ENCODE results near the gene GHR. TPM values are rescaled to one million over a fixed set of nuclear protein-coding genes. Genes with fewer than 3 reads are reported as not detected.

GHR gene
- total RNA-seq, 1 donor, result 5.4 TPM

GRCh38 chr5:42564689-42565356 is 141.6 kb downstream of the GHR start:
- Histone ChIP-seq H2AFZ (ENCODE audit: low read length) (no peak overlapping the region), H3K9me3 (ENCODE audit: low read depth, low read length) (no peaks in the 10 kb centered on the region), H3K4me2 (ENCODE audit: insufficient read depth, low read length) (no peak overlapping the region), H3K79me2 (ENCODE audit: insufficient read depth, low read length) (no peaks in the 10 kb centered on the region), H3K27me3 (ENCODE audit: insufficient read depth, low read length) (no peaks in the 10 kb centered on the region), H3K4me3 (ENCODE audit: insufficient read depth, low read length) (no peak overlapping the region), H3K27ac (ENCODE audit: low read depth, low read length) (no peak overlapping the region), H4K20me1 (ENCODE audit: insufficient read depth, low read length) (no peaks in the 10 kb centered on the region), H3K36me3 (ENCODE audit: insufficient read depth, low read length) (no peaks in the 10 kb centered on the region), H3K4me1 (ENCODE audit: insufficient read depth, low read length) (no peaks in the 10 kb centered on the region)
- no peak for DNase-seq (ENCODE audit: insufficient read length, low spot score, missing footprints)
- TF ChIP-seq, protein P1, sequence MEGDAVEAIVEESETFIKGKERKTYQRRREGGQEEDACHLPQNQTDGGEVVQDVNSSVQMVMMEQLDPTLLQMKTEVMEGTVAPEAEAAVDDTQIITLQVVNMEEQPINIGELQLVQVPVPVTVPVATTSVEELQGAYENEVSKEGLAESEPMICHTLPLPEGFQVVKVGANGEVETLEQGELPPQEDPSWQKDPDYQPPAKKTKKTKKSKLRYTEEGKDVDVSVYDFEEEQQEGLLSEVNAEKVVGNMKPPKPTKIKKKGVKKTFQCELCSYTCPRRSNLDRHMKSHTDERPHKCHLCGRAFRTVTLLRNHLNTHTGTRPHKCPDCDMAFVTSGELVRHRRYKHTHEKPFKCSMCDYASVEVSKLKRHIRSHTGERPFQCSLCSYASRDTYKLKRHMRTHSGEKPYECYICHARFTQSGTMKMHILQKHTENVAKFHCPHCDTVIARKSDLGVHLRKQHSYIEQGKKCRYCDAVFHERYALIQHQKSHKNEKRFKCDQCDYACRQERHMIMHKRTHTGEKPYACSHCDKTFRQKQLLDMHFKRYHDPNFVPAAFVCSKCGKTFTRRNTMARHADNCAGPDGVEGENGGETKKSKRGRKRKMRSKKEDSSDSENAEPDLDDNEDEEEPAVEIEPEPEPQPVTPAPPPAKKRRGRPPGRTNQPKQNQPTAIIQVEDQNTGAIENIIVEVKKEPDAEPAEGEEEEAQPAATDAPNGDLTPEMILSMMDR (IDR thresholded peaks at IDR 0.05; ENCODE audit: extremely low read depth, low read depth, low read length), result no peak

DNA sequence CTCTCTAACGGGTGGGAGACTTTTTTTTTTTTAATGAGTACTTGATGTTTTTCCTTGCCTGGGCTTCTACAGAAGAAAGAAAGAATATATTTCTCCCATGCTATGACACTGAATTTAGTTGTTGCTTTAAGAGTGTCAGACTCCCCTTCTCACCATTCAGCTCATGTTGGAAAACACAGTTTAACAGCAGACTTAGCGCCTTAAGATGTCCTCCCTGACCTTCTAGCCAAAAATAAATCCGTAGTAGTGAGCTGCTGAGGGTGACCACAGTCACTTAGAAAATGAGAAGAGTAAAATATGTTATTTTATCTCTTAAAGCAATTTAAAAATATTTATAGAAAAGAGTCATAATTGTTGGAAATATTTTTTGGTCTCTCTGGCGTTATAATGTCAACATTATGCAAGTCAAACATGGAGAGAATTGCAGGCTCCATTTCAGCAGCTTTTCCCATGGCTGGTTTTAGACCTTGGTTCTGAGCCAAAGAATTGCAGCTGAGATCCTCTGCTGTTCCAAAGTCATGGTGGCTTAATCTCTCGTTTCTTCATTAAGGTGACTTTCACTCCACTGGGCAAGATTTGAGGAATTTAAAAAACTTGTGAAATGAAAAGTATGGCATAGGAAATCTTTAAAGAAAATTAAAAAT is 143.5 kb downstream of the GHR start:
- TF ChIP-seq, protein P1 (IDR thresholded peaks at IDR 0.05; ENCODE audit: extremely low read depth, low read depth, low read length), result no peak
- H3K79me2 ChIP-seq (ENCODE audit: insufficient read depth, low read length), result no peaks in the 10 kb centered on the region
- DNase-seq (ENCODE audit: insufficient read length, low spot score, missing footprints), result no peak
- H3K4me2 ChIP-seq (ENCODE audit: insufficient read depth, low read length), result no peak overlapping the region
- H3K27ac ChIP-seq (ENCODE audit: low read depth, low read length), result no peak overlapping the region
- H2AFZ ChIP-seq (ENCODE audit: low read length), result no peak overlapping the region
- H3K9me3 ChIP-seq (ENCODE audit: low read depth, low read length), result no peaks in the 10 kb centered on the region
- H3K4me1 ChIP-seq (ENCODE audit: insufficient read depth, low read length), result no peaks in the 10 kb centered on the region
- H3K4me3 ChIP-seq (ENCODE audit: insufficient read depth, low read length), result no peak overlapping the region
- H3K36me3 ChIP-seq (ENCODE audit: insufficient read depth, low read length), result no peaks in the 10 kb centered on the region
- no peaks in the 10 kb centered on the region for H3K27me3 ChIP-seq (ENCODE audit: insufficient read depth, low read length)
- H4K20me1 ChIP-seq (ENCODE audit: insufficient read depth, low read length), result no peaks in the 10 kb centered on the region

DNA sequence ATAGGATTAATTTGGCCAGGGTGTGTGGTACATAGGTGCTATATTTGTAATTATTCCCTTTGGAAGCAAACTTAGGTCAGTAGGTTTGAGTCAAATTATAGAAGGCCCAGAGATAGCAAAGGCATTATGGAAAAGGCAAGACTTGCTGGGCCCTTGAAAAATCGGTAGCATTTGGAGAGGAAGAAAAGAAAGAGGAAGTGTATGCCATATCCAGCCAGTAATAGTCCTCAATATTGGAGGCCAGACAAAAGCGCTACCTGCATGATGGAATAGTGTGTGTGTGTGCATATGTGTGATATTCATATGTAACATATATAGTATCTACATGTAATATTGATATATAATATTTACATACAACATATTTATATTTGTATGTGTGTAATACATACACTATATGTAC is 146.1 kb downstream of the GHR start:
- no peak overlapping the region for H3K4me2 ChIP-seq (ENCODE audit: insufficient read depth, low read length)
- no peaks in the 10 kb centered on the region for H3K4me1 ChIP-seq (ENCODE audit: insufficient read depth, low read length)
- H3K79me2 ChIP-seq (ENCODE audit: insufficient read depth, low read length), result no peaks in the 10 kb centered on the region
- H3K27me3 ChIP-seq (ENCODE audit: insufficient read depth, low read length), result no peaks in the 10 kb centered on the region
- no peak overlapping the region for H2AFZ ChIP-seq (ENCODE audit: low read length)
- H4K20me1 ChIP-seq (ENCODE audit: insufficient read depth, low read length), result no peaks in the 10 kb centered on the region
- no peaks in the 10 kb centered on the region for H3K36me3 ChIP-seq (ENCODE audit: insufficient read depth, low read length)
- TF ChIP-seq, protein P1 (IDR thresholded peaks at IDR 0.05; ENCODE audit: extremely low read depth, low read depth, low read length), result no peak
- no peaks in the 10 kb centered on the region for H3K9me3 ChIP-seq (ENCODE audit: low read depth, low read length)
- H3K4me3 ChIP-seq (ENCODE audit: insufficient read depth, low read length), result no peak overlapping the region
- no peak overlapping the region for H3K27ac ChIP-seq (ENCODE audit: low read depth, low read length)
- no peak for DNase-seq (ENCODE audit: insufficient read length, low spot score, missing footprints)

DNA sequence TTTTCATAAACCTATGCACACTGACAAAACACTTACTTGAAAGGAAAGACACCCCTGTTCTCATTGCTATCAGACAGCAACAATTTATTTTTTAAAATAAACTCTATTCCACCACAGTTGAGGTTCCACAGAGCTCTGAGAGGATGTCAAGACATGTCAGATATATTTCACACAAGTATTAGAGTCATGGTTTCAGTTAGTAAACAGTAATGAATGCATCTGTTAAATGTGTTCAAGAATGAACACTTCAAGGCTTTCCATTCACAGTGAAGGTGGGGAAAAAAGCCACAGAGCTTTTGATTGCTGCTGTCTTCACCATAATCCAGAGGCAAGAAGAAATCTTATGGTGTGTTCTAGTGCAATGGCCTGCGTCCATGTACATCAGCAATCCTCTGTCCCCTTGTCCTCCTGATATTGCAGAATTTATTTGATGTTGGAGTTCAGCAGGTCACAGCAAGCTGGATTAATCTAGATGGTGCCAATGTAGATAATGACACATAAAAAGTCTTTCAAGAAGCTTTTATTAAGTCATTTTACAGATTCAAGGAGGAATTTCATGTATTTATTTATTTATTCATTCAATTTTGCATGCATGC is 146.8 kb downstream of the GHR start:
- Histone ChIP-seq H3K9me3 (ENCODE audit: low read depth, low read length) (no peaks in the 10 kb centered on the region), H3K27me3 (ENCODE audit: insufficient read depth, low read length) (no peaks in the 10 kb centered on the region), H3K36me3 (ENCODE audit: insufficient read depth, low read length) (no peaks in the 10 kb centered on the region), H3K27ac (ENCODE audit: low read depth, low read length) (no peak overlapping the region), H4K20me1 (ENCODE audit: insufficient read depth, low read length) (no peaks in the 10 kb centered on the region), H3K79me2 (ENCODE audit: insufficient read depth, low read length) (no peaks in the 10 kb centered on the region), H3K4me1 (ENCODE audit: insufficient read depth, low read length) (no peaks in the 10 kb centered on the region), H2AFZ (ENCODE audit: low read length) (no peak overlapping the region), H3K4me2 (ENCODE audit: insufficient read depth, low read length) (no peak overlapping the region), H3K4me3 (ENCODE audit: insufficient read depth, low read length) (no peak overlapping the region)
- TF ChIP-seq, protein P1 (IDR thresholded peaks at IDR 0.05; ENCODE audit: extremely low read depth, low read depth, low read length), result no peak
- no peak for DNase-seq (ENCODE audit: insufficient read length, low spot score, missing footprints)

Data from osteoblast (primary cell).